WTC11 (cell line): ENCODE measurements around the gene WDR38. TPM values are rescaled to one million over a fixed set of nuclear protein-coding genes. Genes with fewer than 3 reads are reported as not detected.

Source experiments
- ATAC-seq: fragments of 200-7000 bp; cut with Tn5 transposase; 2 replicates; pipeline ENCODE4 v1.10.0; 2021; ENCODE audit warnings: mild to moderate bottlenecking, moderate library complexity
- CTCF ChIA-PET: fragments of 300-600 bp; sonication (Branson Sonifier 250); formaldehyde crosslinking; loops from one replicate; lab custom pipeline; 2021; ENCODE audit warnings: antibody characterized with exemption; lab: Charles Lee
- POLR2A ChIA-PET: fragments of 350-600 bp; sonication (Branson Sonifier 250); formaldehyde crosslinking; loops from one replicate; lab custom pipeline; 2021; ENCODE audit warnings: antibody characterized with exemption; lab: Charles Lee
- DNase-seq: peaks from one replicate; pipeline ENCODE4 v3.0.0; 2021; ENCODE audit warnings: low spot score
- H3K27ac Mint-ChIP-seq: 2 replicates; pipeline ENCODE4 v1.8.0; 2021; ENCODE audit warnings: mixed read lengths
- H3K27me3 Mint-ChIP-seq: 2 replicates; pipeline ENCODE4 v1.8.0; 2021; ENCODE audit warnings: low read depth, mild to moderate bottlenecking, moderate library complexity, mixed read lengths
- H3K36me3 Mint-ChIP-seq: 2 replicates; pipeline ENCODE4 v1.8.0; 2021; ENCODE audit warnings: mixed read lengths
- H3K4me1 Mint-ChIP-seq: 2 replicates; pipeline ENCODE4 v1.8.0; 2022; ENCODE audit warnings: mixed read lengths
- H3K4me3 Mint-ChIP-seq: 2 replicates; pipeline ENCODE4 v1.8.0; 2021; ENCODE audit warnings: mild to moderate bottlenecking, moderate library complexity, mixed read lengths
- H3K9me3 Mint-ChIP-seq: 2 replicates; pipeline ENCODE4 v1.8.0; 2021; ENCODE audit warnings: mixed read lengths
- ARID4B ChIP-seq: sonication (generic); formaldehyde crosslinking; IDR thresholded peaks from 2 replicates; pipeline ENCODE4 v1.8.0; 2023; ENCODE audit warnings: missing genetic modification reagents, mild to moderate bottlenecking, borderline replicate concordance
- ATF1 ChIP-seq: sonication (generic); formaldehyde crosslinking; IDR thresholded peaks from 2 replicates; pipeline ENCODE4 v1.8.1; 2023; ENCODE audit warnings: mild to moderate bottlenecking, moderate library complexity, missing genetic modification reagents
- CREM ChIP-seq: sonication (generic); formaldehyde crosslinking; IDR thresholded peaks from 2 replicates; pipeline ENCODE4 v1.8.1; 2022; ENCODE audit warnings: mild to moderate bottlenecking, missing genetic modification reagents, moderate library complexity
- E2F4 ChIP-seq: sonication (generic); formaldehyde crosslinking; IDR thresholded peaks from 2 replicates; pipeline ENCODE4 v1.8.1; 2022; ENCODE audit warnings: low read depth, mild to moderate bottlenecking, moderate library complexity, missing genetic modification reagents, borderline replicate concordance
- ELF4 ChIP-seq: sonication (generic); formaldehyde crosslinking; IDR thresholded peaks from 2 replicates; pipeline ENCODE4 v1.8.1; 2022; ENCODE audit warnings: low read depth, mild to moderate bottlenecking, moderate library complexity, missing genetic modification reagents
- ESRRA ChIP-seq: sonication (generic); formaldehyde crosslinking; IDR thresholded peaks from 2 replicates; pipeline ENCODE4 v1.8.1; 2022; ENCODE audit warnings: mild to moderate bottlenecking, missing genetic modification reagents, borderline replicate concordance
- ETV6 ChIP-seq: sonication (generic); formaldehyde crosslinking; IDR thresholded peaks from 2 replicates; pipeline ENCODE4 v1.8.1; 2022; ENCODE audit warnings: mild to moderate bottlenecking, missing genetic modification reagents
- FOXP1 ChIP-seq: sonication (generic); formaldehyde crosslinking; IDR thresholded peaks from 2 replicates; pipeline ENCODE4 v1.8.0; 2022; ENCODE audit warnings: missing genetic modification reagents, mild to moderate bottlenecking, moderate library complexity, borderline replicate concordance
- NR1H2 ChIP-seq: sonication (generic); formaldehyde crosslinking; IDR thresholded peaks from 2 replicates; pipeline ENCODE4 v1.9.0; 2021; ENCODE audit warnings: mild to moderate bottlenecking, moderate library complexity, missing genetic modification reagents
- PRRX2 ChIP-seq: fragments of 250-450 bp; sonication (Bioruptor Pico); IDR thresholded peaks from 2 replicates; pipeline ENCODE4 v1.8.0; 2021; ENCODE audit warnings: mild to moderate bottlenecking
- SP1 ChIP-seq: sonication (generic); formaldehyde crosslinking; conservative IDR thresholded peaks from 2 replicates; pipeline ENCODE4 v1.8.1; 2022; ENCODE audit warnings: missing genetic modification reagents
- ZNF423 ChIP-seq: fragments of 250-450 bp; sonication (Bioruptor Pico); IDR thresholded peaks from 2 replicates; pipeline ENCODE4 v2.1.2; 2022; ENCODE audit warnings: mild to moderate bottlenecking, moderate library complexity
- total RNA-seq: library from RNA; stranded (reverse); gene quantifications from 3 replicates; pipeline ENCODE4 v1.2.3, GENCODE V29; 2021
- TF ChIP-seq, protein P1 (sequence below): fragments of 250-450 bp; sonication (Bioruptor Pico); IDR thresholded peaks from 2 replicates; pipeline ENCODE4 v1.9.0; 2021; ENCODE audit warnings: mild to moderate bottlenecking
- TF ChIP-seq, protein P2 (sequence below): fragments of 250-450 bp; sonication (Bioruptor Pico); conservative IDR thresholded peaks from 2 replicates; pipeline ENCODE4 v1.9.0; 2021; ENCODE audit warnings: mild to moderate bottlenecking
- TF ChIP-seq, protein P3 (sequence below): fragments of 250-450 bp; sonication (Bioruptor Pico); IDR thresholded peaks from 2 replicates; pipeline ENCODE4 v2.1.2; 2022; ENCODE audit warnings: mild to moderate bottlenecking, moderate library complexity
- TF ChIP-seq, protein P4 (sequence below): sonication (generic); formaldehyde crosslinking; IDR thresholded peaks from 2 replicates; pipeline ENCODE4 v1.8.1; 2022; ENCODE audit warnings: low read depth, missing genetic modification reagents, borderline replicate concordance
- TF ChIP-seq, protein P5 (sequence below): sonication (generic); formaldehyde crosslinking; IDR thresholded peaks from 2 replicates; pipeline ENCODE4 v1.8.1; 2022; ENCODE audit warnings: missing genetic modification reagents, borderline replicate concordance

Gene WDR38
- total RNA-seq, 1 experiment from 2014 or later, result not detected

- H3K27ac Mint-ChIP-seq, result peak overlapping the region; percentile 79
These were observed 1.6 kb downstream of the WDR38 start for GRCh38 chr9:124854822-124855221.

GRCh38 chr9:124855566-124855943, 2.3 kb downstream of the WDR38 start:
- Mint-ChIP-seq H3K27me3 (no peaks in the 10 kb centered on the region), H3K9me3 (no peaks in the 10 kb centered on the region), H3K36me3 (peaks cover 35% of the 10 kb centered on the region), H3K4me3 (no peak overlapping the region), H3K27ac (peak overlapping the region; percentile 65; the same call in 1 of the 2 replicates), H3K4me1 (peaks cover 22% of the 10 kb centered on the region)
- no peak for ATAC-seq
- TF ChIP-seq SP1, result no peak
- no peak for TF ChIP-seq E2F4 (CRISPR knock-in tag)
- TF ChIP-seq FOXP1 (CRISPR knock-in tag), result no peak
- TF ChIP-seq, protein P1, sequence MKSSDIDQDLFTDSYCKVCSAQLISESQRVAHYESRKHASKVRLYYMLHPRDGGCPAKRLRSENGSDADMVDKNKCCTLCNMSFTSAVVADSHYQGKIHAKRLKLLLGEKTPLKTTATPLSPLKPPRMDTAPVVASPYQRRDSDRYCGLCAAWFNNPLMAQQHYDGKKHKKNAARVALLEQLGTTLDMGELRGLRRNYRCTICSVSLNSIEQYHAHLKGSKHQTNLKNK (CRISPR knock-in tag), result no peak
- TF ChIP-seq, protein P2, sequence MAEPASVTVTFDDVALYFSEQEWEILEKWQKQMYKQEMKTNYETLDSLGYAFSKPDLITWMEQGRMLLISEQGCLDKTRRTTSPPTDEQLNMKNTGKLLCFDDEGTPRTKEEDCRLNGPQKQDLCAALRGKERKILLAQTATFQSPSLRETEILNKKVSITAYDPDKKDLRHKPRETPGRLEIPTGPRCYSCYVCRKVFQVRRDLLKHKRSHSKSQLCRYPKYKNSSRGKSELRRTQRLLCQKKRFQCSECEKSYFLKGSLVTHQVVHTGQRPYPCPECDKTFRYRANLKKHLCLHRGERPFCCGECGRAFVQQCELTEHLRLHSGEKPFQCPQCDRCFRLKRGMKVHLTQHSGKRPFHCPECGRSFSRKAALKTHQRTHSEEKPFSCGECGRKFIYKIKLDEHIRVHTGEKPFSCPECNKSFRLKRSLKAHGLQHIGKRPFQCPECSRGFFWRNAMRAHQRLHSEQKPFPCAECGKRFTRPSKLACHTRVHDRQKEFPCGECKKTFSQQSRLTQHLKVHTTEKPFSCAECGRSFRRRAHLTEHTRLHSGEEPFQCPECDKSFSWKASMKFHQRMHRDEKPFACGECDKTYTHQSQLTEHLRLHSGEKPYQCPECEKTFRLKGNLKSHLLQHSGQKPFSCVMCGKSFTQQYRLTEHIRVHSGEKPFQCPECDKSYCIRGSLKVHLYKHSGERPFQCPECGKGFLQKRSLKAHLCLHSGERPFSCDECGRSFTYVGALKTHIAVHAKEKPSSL, result no peak
- ChIA-PET POLR2A (interaction anchor here (0.6 to 1.9 kb wide), 8 partner anchors 15 to 113 kb away, joined by 3 to 14 read pairs (median 3); partner anchors contain the start of gene NR6A1), CTCF (interaction anchor here (0.5 to 12.9 kb wide), 27 partner anchors 11 to 441 kb away, joined by 3 to 935 read pairs (median 4); partner anchors contain the start of genes NR6A1, OLFML2A and SCAI)
- no peak for DNase-seq

More at GRCh38 chr9:124854822-124855221, 1.6 kb downstream of the WDR38 start:
- Mint-ChIP-seq H3K4me1 (peaks cover 15% of the 10 kb centered on the region), H3K27me3 (no peaks in the 10 kb centered on the region), H3K36me3 (peaks cover 28% of the 10 kb centered on the region), H3K4me3 (no peak overlapping the region)
- ATAC-seq (no peak), DNase-seq (no peak)
- ChIA-PET POLR2A (no interaction called here), CTCF (interaction anchor here (2.0 to 12.9 kb wide), 7 partner anchors 13 to 238 kb away, joined by 4 to 935 read pairs (median 12); partner anchors contain the start of genes NR6A1 and OLFML2A)
- TF ChIP-seq ETV6 (CRISPR knock-in tag) (no peak), ELF4 (no peak), ATF1 (CRISPR knock-in tag) (no peak), FOXP1 (CRISPR knock-in tag) (no peak), NR1H2 (no peak), CREM (CRISPR knock-in tag) (no peak), ARID4B (CRISPR knock-in tag) (no peak), PRRX2 (CRISPR knock-in tag) (no peak), ZNF423 (no peak), ESRRA (no peak)
- TF ChIP-seq, protein P3, sequence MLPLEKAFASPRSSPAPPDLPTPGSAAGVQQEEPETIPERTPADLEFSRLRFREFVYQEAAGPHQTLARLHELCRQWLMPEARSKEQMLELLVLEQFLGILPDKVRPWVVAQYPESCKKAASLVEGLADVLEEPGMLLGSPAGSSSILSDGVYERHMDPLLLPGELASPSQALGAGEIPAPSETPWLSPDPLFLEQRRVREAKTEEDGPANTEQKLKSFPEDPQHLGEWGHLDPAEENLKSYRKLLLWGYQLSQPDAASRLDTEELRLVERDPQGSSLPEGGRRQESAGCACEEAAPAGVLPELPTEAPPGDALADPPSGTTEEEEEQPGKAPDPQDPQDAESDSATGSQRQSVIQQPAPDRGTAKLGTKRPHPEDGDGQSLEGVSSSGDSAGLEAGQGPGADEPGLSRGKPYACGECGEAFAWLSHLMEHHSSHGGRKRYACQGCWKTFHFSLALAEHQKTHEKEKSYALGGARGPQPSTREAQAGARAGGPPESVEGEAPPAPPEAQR (CRISPR knock-in tag), result no peak
- TF ChIP-seq, protein P4, sequence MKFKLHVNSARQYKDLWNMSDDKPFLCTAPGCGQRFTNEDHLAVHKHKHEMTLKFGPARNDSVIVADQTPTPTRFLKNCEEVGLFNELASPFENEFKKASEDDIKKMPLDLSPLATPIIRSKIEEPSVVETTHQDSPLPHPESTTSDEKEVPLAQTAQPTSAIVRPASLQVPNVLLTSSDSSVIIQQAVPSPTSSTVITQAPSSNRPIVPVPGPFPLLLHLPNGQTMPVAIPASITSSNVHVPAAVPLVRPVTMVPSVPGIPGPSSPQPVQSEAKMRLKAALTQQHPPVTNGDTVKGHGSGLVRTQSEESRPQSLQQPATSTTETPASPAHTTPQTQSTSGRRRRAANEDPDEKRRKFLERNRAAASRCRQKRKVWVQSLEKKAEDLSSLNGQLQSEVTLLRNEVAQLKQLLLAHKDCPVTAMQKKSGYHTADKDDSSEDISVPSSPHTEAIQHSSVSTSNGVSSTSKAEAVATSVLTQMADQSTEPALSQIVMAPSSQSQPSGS, result no peak
- TF ChIP-seq, protein P5, sequence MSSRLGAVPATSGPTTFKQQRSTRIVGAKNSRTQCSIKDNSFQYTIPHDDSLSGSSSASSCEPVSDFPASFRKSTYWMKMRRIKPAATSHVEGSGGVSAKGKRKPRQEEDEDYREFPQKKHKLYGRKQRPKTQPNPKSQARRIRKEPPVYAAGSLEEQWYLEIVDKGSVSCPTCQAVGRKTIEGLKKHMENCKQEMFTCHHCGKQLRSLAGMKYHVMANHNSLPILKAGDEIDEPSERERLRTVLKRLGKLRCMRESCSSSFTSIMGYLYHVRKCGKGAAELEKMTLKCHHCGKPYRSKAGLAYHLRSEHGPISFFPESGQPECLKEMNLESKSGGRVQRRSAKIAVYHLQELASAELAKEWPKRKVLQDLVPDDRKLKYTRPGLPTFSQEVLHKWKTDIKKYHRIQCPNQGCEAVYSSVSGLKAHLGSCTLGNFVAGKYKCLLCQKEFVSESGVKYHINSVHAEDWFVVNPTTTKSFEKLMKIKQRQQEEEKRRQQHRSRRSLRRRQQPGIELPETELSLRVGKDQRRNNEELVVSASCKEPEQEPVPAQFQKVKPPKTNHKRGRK (CRISPR knock-in tag), result no peak
- TF ChIP-seq, all 79 proteins: peak for 0
- H3K9me3 Mint-ChIP-seq, result no peaks in the 10 kb centered on the region
